ENCODE data around the gene OR2L3. TPM values are rescaled to one million over a fixed set of nuclear protein-coding genes. Genes with fewer than 3 reads are reported as not detected.

OR2L3 gene
- total RNA-seq, 2 experiments from 2014 or later, result not detected

- Mint-ChIP-seq H3K27me3 (no peaks in the 10 kb centered on the region), H3K4me1 (ENCODE audit: low read depth) (no peaks in the 10 kb centered on the region), H3K27ac (no peak within 1 kb of the TSS), H3K4me3 (no peak within 1 kb of the TSS), H3K9me3 (peaks cover 32% of the 10 kb centered on the region), H3K36me3 (ENCODE audit: low read depth) (peaks cover 7% of the 10 kb centered on the region)
- intact Hi-C loops (cut with micrococcal nuclease), result no loop called here
- ATAC-seq (no peak), DNase-seq (no peak)
- TF ChIP-seq CTCF (IDR thresholded peaks at IDR 0.05), result no peak
- CTCF ChIA-PET, result no interaction called here
- POLR2A ChIA-PET, result no interaction called here
Measured at GRCh38 chr1:248013229-248013710, 33.4 kb upstream of the OR2L3 start, which contains the start of gene OR2L5. Gene OR2L5, plus strand, starts transcription at chr1:248013660. Its CDS starts 8,288 bp downstream, at chr1:248021948.

GRCh38 chr1:248015803-248016202 lies 30.8 kb upstream of the OR2L3 start:
- H3K36me3 Mint-ChIP-seq (ENCODE audit: low read depth), result no peaks in the 10 kb centered on the region
- intact Hi-C loops (cut with micrococcal nuclease), result no loop called here
- ChIA-PET POLR2A (no interaction called here), CTCF (no interaction called here)
- peaks cover 8% of the 10 kb centered on the region for H3K9me3 Mint-ChIP-seq
- H3K27me3 Mint-ChIP-seq, result no peaks in the 10 kb centered on the region
- DNase-seq (no peak), ATAC-seq (no peak)
- no peak overlapping the region for H3K27ac Mint-ChIP-seq
- no peaks in the 10 kb centered on the region for H3K4me1 Mint-ChIP-seq (ENCODE audit: low read depth)
- no peak for TF ChIP-seq CTCF (IDR thresholded peaks at IDR 0.05)
- no peak overlapping the region for H3K4me3 Mint-ChIP-seq

- no peaks in the 10 kb centered on the region for H3K4me1 Mint-ChIP-seq (ENCODE audit: low read depth)
- no peak within 1 kb of the TSS for H3K4me3 Mint-ChIP-seq
- peaks cover 8% of the 10 kb centered on the region for H3K36me3 Mint-ChIP-seq (ENCODE audit: low read depth)
- H3K9me3 Mint-ChIP-seq, result peaks cover 24% of the 10 kb centered on the region
- DNase-seq, result no peak
- intact Hi-C loops (cut with micrococcal nuclease), result no loop called here
- POLR2A ChIA-PET, result no interaction called here
- no peak for TF ChIP-seq CTCF (IDR thresholded peaks at IDR 0.05)
- H3K27ac Mint-ChIP-seq, result no peak within 1 kb of the TSS
- CTCF ChIA-PET, result no interaction called here
- no peak for ATAC-seq
- H3K27me3 Mint-ChIP-seq, result no peaks in the 10 kb centered on the region
Measured at GRCh38 chr1:248029770-248030169, 16.9 kb upstream of the OR2L3 start, which contains the start of gene OR2L2. Gene OR2L2, plus strand, starts transcription at chr1:248030070. Its CDS starts 8,198 bp downstream, at chr1:248038268.

GRCh38 chr1:248045209-248045608 lies 1.4 kb upstream of the OR2L3 start:
- ChIA-PET CTCF (no interaction called here), POLR2A (no interaction called here)
- ATAC-seq (no peak), DNase-seq (no peak)
- Mint-ChIP-seq H3K27me3 (no peaks in the 10 kb centered on the region), H3K4me1 (ENCODE audit: low read depth) (no peaks in the 10 kb centered on the region), H3K4me3 (no peak overlapping the region), H3K9me3 (peaks cover 24% of the 10 kb centered on the region), H3K27ac (no peak overlapping the region), H3K36me3 (ENCODE audit: low read depth) (peaks cover 1% of the 10 kb centered on the region)
- intact Hi-C loops (cut with micrococcal nuclease), result no loop called here
- TF ChIP-seq CTCF (IDR thresholded peaks at IDR 0.05), result no peak

- ATAC-seq (no peak), DNase-seq (no peak)
- H3K36me3 Mint-ChIP-seq (ENCODE audit: low read depth), result peaks cover 1% of the 10 kb centered on the region
- no peak overlapping the region for H3K27ac Mint-ChIP-seq
- H3K27me3 Mint-ChIP-seq, result no peaks in the 10 kb centered on the region
- H3K9me3 Mint-ChIP-seq, result peaks cover 19% of the 10 kb centered on the region
- H3K4me1 Mint-ChIP-seq (ENCODE audit: low read depth), result no peaks in the 10 kb centered on the region
- TF ChIP-seq CTCF (IDR thresholded peaks at IDR 0.05), result no peak
- no peak overlapping the region for H3K4me3 Mint-ChIP-seq
- ChIA-PET POLR2A (no interaction called here), CTCF (no interaction called here)
- intact Hi-C loops (cut with micrococcal nuclease), result no loop called here
Measured at GRCh38 chr1:248047008-248047407, 372 bp downstream of the OR2L3 start.

All from activated CD8-positive, alpha-beta T cell treated with anti-CD3 and anti-CD28 coated beads for 36 hours (primary cell).